Endothelial cell of umbilical vein (primary cell): ENCODE measurements around the gene PLCB4.

Experiments used
- MYC ChIP-seq: IDR thresholded peaks from one replicate; pipeline ENCODE4 v1.6.1; 2011; ENCODE audit warnings: mild to moderate bottlenecking, low read depth, low read length
- TF ChIP-seq, protein P1 (sequence below), 2 donors: IDR thresholded peaks; 1 replicate in 1 of 2; 2 replicates in 1 of 2; pipeline ENCODE4 v1.5.1; 2011; ENCODE audit warnings: low read length in 2 of 2, mild to moderate bottlenecking in 2 of 2, moderate library complexity in 2 of 2, control low read depth in 1 of 2, inconsistent platforms in 1 of 2, low read depth in 1 of 2; ENCODE audit not compliant: insufficient read depth in 1 of 2; ENCODE audit errors: extremely low read depth in 1 of 2

DNA sequence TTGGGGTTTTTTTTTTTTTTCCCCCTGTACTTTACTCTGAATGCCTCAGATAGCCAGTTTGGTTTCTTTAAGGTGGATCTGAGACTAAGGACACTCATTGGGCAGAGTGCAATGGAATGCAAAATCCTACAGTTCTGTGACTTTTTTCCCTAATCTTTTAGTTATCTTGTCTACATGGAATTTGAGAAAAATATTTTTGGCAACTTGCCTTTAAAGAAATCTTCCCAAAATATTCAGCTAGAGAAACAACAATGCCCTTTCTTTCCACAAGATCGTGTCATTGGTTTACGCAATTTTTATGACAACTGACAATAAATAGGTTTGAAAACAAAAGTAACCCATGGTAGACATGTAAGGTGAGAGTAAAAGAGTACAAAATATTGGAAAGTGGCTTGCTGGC, 273.8 kb downstream of the PLCB4 start:
- TF ChIP-seq, protein P1, sequence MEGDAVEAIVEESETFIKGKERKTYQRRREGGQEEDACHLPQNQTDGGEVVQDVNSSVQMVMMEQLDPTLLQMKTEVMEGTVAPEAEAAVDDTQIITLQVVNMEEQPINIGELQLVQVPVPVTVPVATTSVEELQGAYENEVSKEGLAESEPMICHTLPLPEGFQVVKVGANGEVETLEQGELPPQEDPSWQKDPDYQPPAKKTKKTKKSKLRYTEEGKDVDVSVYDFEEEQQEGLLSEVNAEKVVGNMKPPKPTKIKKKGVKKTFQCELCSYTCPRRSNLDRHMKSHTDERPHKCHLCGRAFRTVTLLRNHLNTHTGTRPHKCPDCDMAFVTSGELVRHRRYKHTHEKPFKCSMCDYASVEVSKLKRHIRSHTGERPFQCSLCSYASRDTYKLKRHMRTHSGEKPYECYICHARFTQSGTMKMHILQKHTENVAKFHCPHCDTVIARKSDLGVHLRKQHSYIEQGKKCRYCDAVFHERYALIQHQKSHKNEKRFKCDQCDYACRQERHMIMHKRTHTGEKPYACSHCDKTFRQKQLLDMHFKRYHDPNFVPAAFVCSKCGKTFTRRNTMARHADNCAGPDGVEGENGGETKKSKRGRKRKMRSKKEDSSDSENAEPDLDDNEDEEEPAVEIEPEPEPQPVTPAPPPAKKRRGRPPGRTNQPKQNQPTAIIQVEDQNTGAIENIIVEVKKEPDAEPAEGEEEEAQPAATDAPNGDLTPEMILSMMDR (IDR thresholded peaks at IDR 0.05; ENCODE audit: extremely low read depth in 1 of 2, insufficient read depth in 1 of 2, low read depth in 1 of 2, low read length in 2 of 2), result no peak
- no peak for TF ChIP-seq MYC
